ENCODE results near the gene SCAF1. TPM values are rescaled to one million over a fixed set of nuclear protein-coding genes. Genes with fewer than 3 reads are reported as not detected.

SCAF1 gene
- total and polyA plus RNA-seq, 2 of the 13 experiments (the other 11 are each of a cell fraction or from before 2014, with no cell fraction given): 3.3 to 6.1 TPM

- TF ChIP-seq MZF1 (CRISPR knock-in tag; IDR thresholded peaks at IDR 0.05; ENCODE audit: borderline replicate concordance) (no peak), SRF (IDR thresholded peaks at IDR 0.05; ENCODE audit: low read depth, low read length) (no peak)
Measured at GRCh38 chr19:49692147-49692506, 50.1 kb downstream of the SCAF1 start (continued).

GRCh38 chr19:49696115-49696514 is 54.1 kb downstream of the SCAF1 start:
- Histone ChIP-seq H3K4me3 (replicated peaks in 1 of 3; ENCODE audit: insufficient read depth in 1 of 3, low read depth in 2 of 3, low read length in 3 of 3) (no peak overlapping the region), H3K79me2 (ENCODE audit: insufficient read depth, low read length) (no peaks in the 10 kb centered on the region), H3K27ac (ENCODE audit: extremely low read length, insufficient read depth, low read length) (no peak overlapping the region), H3K9me3 (ENCODE audit: low read length) (no peaks in the 10 kb centered on the region), H2AFZ (ENCODE audit: low read length) (no peak overlapping the region), H4K20me1 (ENCODE audit: insufficient read depth, low read length) (no peaks in the 10 kb centered on the region), H3K4me2 (ENCODE audit: low read depth, low read length) (no peak overlapping the region), H3K27me3 (ENCODE audit: control insufficient read depth in 1 of 2, insufficient read depth in 2 of 2, low read length in 2 of 2) (peaks cover 0 to 8% of the 10 kb centered on the region in 2 experiments; a peak in 2 of 5 replicates), H3K36me3 (replicated peaks in 1 of 2; ENCODE audit: control insufficient read depth in 1 of 2, insufficient read depth in 2 of 2, low read length in 2 of 2) (no peaks in the 10 kb centered on the region), H3K9ac (ENCODE audit: insufficient read depth, low read depth, low read length) (no peak overlapping the region), H3K4me1 (ENCODE audit: insufficient read depth, low read length) (no peaks in the 10 kb centered on the region)
- in situ Hi-C loops (cut with HindIII; ENCODE audit: extremely low pct_ligation_motif_present, low pct_unique_long_range_greater_than_20kb): no loop called here
- 36% methylated on average over 6 of the region's 6 CpGs for WGBS (ENCODE audit: low lambda C conversion rate)
- BruUV-seq (replicated peaks): no TSS peak
- no peak for ATAC-seq
- no peak for DNase-seq (ENCODE audit: low spot score)
- intact Hi-C loops (cut with micrococcal nuclease; ENCODE audit: unreplicated experiment): no loop called here
- CTCF ChIA-PET (ENCODE audit: low intra/inter-chr PET ratio, low total read pairs): no interaction called here
- TF ChIP-seq, protein P1, sequence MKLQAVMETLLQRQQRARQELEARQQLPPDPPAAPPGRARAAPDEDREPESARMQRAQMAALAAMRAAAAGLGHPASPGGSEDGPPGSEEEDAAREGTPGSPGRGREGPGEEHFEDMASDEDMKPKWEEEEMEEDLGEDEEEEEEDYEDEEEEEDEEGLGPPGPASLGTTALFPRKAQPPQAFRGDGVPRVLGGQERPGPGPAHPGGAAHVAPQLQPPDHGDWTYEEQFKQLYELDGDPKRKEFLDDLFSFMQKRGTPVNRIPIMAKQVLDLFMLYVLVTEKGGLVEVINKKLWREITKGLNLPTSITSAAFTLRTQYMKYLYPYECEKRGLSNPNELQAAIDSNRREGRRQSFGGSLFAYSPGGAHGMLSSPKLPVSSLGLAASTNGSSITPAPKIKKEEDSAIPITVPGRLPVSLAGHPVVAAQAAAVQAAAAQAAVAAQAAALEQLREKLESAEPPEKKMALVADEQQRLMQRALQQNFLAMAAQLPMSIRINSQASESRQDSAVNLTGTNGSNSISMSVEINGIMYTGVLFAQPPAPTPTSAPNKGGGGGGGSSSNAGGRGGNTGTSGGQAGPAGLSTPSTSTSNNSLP (IDR thresholded peaks at IDR 0.05; ENCODE audit: low read depth, low read length): no peak
- no peak for FAIRE-seq
- POLR2A ChIA-PET: no interaction called here

DNA sequence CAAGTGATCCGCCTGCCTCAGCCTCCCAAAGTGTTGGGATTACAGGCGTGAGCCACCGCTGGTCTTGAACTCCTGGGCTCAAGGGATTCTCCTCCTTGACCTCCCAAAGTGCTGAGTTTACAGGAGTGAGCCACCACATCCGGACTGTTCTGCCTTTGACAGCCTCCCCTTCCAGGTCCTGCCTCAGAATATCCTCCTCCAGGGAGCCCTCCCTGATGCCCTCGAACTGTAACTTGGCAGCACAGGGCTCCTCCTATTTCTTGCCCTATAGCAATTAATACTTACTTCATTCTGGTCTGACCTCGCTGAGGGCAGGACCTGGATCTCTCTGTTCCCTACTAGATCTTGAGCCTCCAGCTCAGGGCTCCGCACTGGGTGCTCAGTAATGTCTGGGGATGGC is 54.9 kb downstream of the SCAF1 start:
- Histone ChIP-seq H3K4me2 (ENCODE audit: low read depth, low read length) (no peak overlapping the region), H2AFZ (ENCODE audit: low read length) (no peak overlapping the region), H4K20me1 (ENCODE audit: insufficient read depth, low read length) (no peaks in the 10 kb centered on the region), H3K79me2 (ENCODE audit: insufficient read depth, low read length) (no peaks in the 10 kb centered on the region), H3K4me1 (ENCODE audit: insufficient read depth, low read length) (no peaks in the 10 kb centered on the region), H3K36me3 (replicated peaks in 1 of 2; ENCODE audit: control insufficient read depth in 1 of 2, insufficient read depth in 2 of 2, low read length in 2 of 2) (no peaks in the 10 kb centered on the region), H3K27ac (ENCODE audit: extremely low read length, insufficient read depth, low read length) (no peak overlapping the region), H3K9ac (ENCODE audit: insufficient read depth, low read depth, low read length) (no peak overlapping the region), H3K4me3 (replicated peaks in 1 of 3; ENCODE audit: insufficient read depth in 1 of 3, low read depth in 2 of 3, low read length in 3 of 3) (no peak overlapping the region), H3K9me3 (ENCODE audit: low read length) (no peaks in the 10 kb centered on the region), H3K27me3 (ENCODE audit: control insufficient read depth in 1 of 2, insufficient read depth in 2 of 2, low read length in 2 of 2) (peaks cover 0 to 12% of the 10 kb centered on the region in 2 experiments; a peak in 2 of 5 replicates)
- WGBS (ENCODE audit: low lambda C conversion rate): 63% methylated on average over 7 of the region's 7 CpGs
- FAIRE-seq: no peak
- no peak for ATAC-seq
- intact Hi-C loops (cut with micrococcal nuclease; ENCODE audit: unreplicated experiment) (no loop called here), in situ Hi-C loops (cut with HindIII; ENCODE audit: extremely low pct_ligation_motif_present, low pct_unique_long_range_greater_than_20kb) (no loop called here)
- ChIA-PET POLR2A (interaction anchor here (1.3 kb wide), 1 partner anchor 20 kb away, joined by 4 read pairs; no protein-coding TSS in a partner anchor), CTCF (ENCODE audit: low intra/inter-chr PET ratio, low total read pairs) (no interaction called here)
- no peak for DNase-seq (ENCODE audit: low spot score)
- BruUV-seq (replicated peaks): no TSS peak
- TF ChIP-seq ZNF24 (IDR thresholded peaks at IDR 0.05) (no peak), CSRNP1 (CRISPR knock-in tag; IDR thresholded peaks at IDR 0.05) (no peak), KMT2B (CRISPR knock-in tag; IDR thresholded peaks at IDR 0.05) (no peak), DNMT1 (CRISPR knock-in tag; IDR thresholded peaks at IDR 0.05) (no peak), ZNF574 (CRISPR knock-in tag; IDR thresholded peaks at IDR 0.05) (no peak), ZNF468 (CRISPR knock-in tag; IDR thresholded peaks at IDR 0.05) (no peak), MIER3 (CRISPR knock-in tag; IDR thresholded peaks at IDR 0.05; ENCODE audit: borderline replicate concordance) (no peak), NR2F6 (IDR thresholded peaks at IDR 0.05) (no peak), NR2F6 (CRISPR knock-in tag; IDR thresholded peaks at IDR 0.05) (no peak)

Data from HepG2 (cell line).